ENCODE measurements around the gene STOM. TPM values are rescaled to one million over a fixed set of nuclear protein-coding genes. Genes with fewer than 3 reads are reported as not detected.
A peak's percentile ranks its signal among the peaks of the same experiment; 100 is the strongest.

The STOM gene
- total and polyA plus RNA-seq, 8 donors = 13.9 to 65.1 (median 32.0) TPM

- Histone ChIP-seq H3K27me3 (no peaks in the 10 kb centered on the region), H3K9me3 (no peaks in the 10 kb centered on the region), H3K36me3 (no peaks in the 10 kb centered on the region), H3K4me1 (peaks cover 6 to 23% (median 10%) of the 10 kb centered on the region in 3 donors), H3K27ac (no peak overlapping the region), H3K4me3 (no peak overlapping the region)
- TF ChIP-seq CTCF (IDR thresholded peaks at IDR 0.05) = no peak
- ATAC-seq = no peak
- WGBS, 2 donors = 82 to 88% methylated on average over 3 of the region's 3 CpGs
- intact Hi-C loops (cut with DNase I) = no loop called here
- no peak for DNase-seq
- no peak for FAIRE-seq
These were observed 21.8 kb downstream of the STOM start for GRCh38 chr9:121348221-121348620.

GRCh38 chr9:121345070-121345469 lies 25.0 kb downstream of the STOM start:
- 89 to 96% methylated on average over 3 of the region's 3 CpGs for whole genome bisulfite sequencing, 2 donors
- ATAC-seq (no peak), FAIRE-seq (no peak), DNase-seq (no peak)
- intact Hi-C loops (cut with DNase I) = no loop called here
- Histone ChIP-seq H3K4me3 (no peak overlapping the region), H3K27me3 (no peaks in the 10 kb centered on the region), H3K36me3 (no peaks in the 10 kb centered on the region), H3K9me3 (no peaks in the 10 kb centered on the region), H3K4me1 (peaks cover 5 to 9% (median 6%) of the 10 kb centered on the region in 3 donors), H3K27ac (no peak overlapping the region)
- TF ChIP-seq CTCF (IDR thresholded peaks at IDR 0.05) = no peak

GRCh38 chr9:121344184-121344583 lies 25.9 kb downstream of the STOM start:
- intact Hi-C loops (cut with DNase I) = no loop called here
- Histone ChIP-seq H3K27ac (peak overlapping the region in 2 of 4 donors; percentile 10 to 18), H3K9me3 (no peaks in the 10 kb centered on the region), H3K4me3 (no peak overlapping the region), H3K4me1 (peaks cover 5 to 9% (median 6%) of the 10 kb centered on the region in 3 donors), H3K36me3 (no peaks in the 10 kb centered on the region), H3K27me3 (no peaks in the 10 kb centered on the region)
- 5 to 9% methylated on average over 4 of the region's 4 CpGs for WGBS, 2 donors
- no peak for TF ChIP-seq CTCF (IDR thresholded peaks at IDR 0.05)
- peak; percentile 55 to 86 (median 66) for ATAC-seq
- DNase-seq = no peak
- no peak for FAIRE-seq

GRCh38 chr9:121340676-121341392 lies 29.2 kb downstream of the STOM start:
- Histone ChIP-seq H3K27me3 (no peaks in the 10 kb centered on the region), H3K4me1 (peaks cover 5 to 9% (median 6%) of the 10 kb centered on the region in 3 donors), H3K27ac (no peak overlapping the region), H3K9me3 (no peaks in the 10 kb centered on the region), H3K4me3 (no peak overlapping the region), H3K36me3 (no peaks in the 10 kb centered on the region)
- intact Hi-C loops (cut with DNase I) = no loop called here
- 94 to 96% methylated on average over 6 of the region's 6 CpGs for WGBS, 2 donors
- DNase-seq (no peak), ATAC-seq (no peak), FAIRE-seq (no peak)
- TF ChIP-seq CTCF (IDR thresholded peaks at IDR 0.05) = no peak

GRCh38 chr9:121339437-121339836 lies 30.6 kb downstream of the STOM start:
- ATAC-seq (no peak), FAIRE-seq (no peak), DNase-seq (no peak)
- no peak overlapping the region for H3K4me3 ChIP-seq
- intact Hi-C loops (cut with DNase I) = no loop called here
- H3K27ac ChIP-seq = no peak overlapping the region
- peaks cover 4 to 5% (median 5%) of the 10 kb centered on the region in 3 donors for H3K4me1 ChIP-seq
- WGBS, 2 donors = 86 to 89% methylated on average over 2 of the region's 2 CpGs
- H3K9me3 ChIP-seq = no peaks in the 10 kb centered on the region
- H3K36me3 ChIP-seq = no peaks in the 10 kb centered on the region
- no peaks in the 10 kb centered on the region for H3K27me3 ChIP-seq
- no peak for TF ChIP-seq CTCF (IDR thresholded peaks at IDR 0.05)
